ENCODE measurements around the gene SSX2IP. TPM values are rescaled to one million over a fixed set of nuclear protein-coding genes. Genes with fewer than 3 reads are reported as not detected.

Gene SSX2IP
- total and polyA plus RNA-seq, 7 donors, result 2.4 to 57.6 (median 24.7) TPM

DNA sequence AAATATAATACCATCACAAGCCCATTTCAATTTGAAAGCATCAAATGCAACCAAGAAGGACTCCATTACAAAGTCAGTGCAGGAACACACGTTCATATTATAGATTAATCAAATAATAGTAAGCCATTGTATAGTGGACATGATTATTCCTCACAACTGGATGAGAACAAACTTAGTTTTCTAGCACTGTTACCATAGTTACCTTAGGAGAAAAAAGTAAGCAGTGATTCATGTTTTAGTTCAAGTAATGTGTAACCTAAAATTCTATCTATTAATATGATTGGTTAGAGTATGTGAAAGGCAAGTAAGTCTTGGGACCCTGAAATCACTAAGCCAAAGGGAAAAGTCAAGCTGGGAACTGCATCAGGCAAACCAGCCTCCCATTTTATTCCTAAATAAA, 15.2 kb downstream of the SSX2IP start:
- H3K27me3 ChIP-seq, result no peaks in the 10 kb centered on the region
- no peak overlapping the region for H3K4me3 ChIP-seq
- DNase-seq, result no peak
- WGBS, 2 donors, result 14 to 65% methylated on average over 1 of the region's 1 CpG
- intact Hi-C loops (cut with DNase I), result no loop called here
- H3K36me3 ChIP-seq, result no peaks in the 10 kb centered on the region
- no peaks in the 10 kb centered on the region for H3K4me1 ChIP-seq
- TF ChIP-seq, protein P1, sequence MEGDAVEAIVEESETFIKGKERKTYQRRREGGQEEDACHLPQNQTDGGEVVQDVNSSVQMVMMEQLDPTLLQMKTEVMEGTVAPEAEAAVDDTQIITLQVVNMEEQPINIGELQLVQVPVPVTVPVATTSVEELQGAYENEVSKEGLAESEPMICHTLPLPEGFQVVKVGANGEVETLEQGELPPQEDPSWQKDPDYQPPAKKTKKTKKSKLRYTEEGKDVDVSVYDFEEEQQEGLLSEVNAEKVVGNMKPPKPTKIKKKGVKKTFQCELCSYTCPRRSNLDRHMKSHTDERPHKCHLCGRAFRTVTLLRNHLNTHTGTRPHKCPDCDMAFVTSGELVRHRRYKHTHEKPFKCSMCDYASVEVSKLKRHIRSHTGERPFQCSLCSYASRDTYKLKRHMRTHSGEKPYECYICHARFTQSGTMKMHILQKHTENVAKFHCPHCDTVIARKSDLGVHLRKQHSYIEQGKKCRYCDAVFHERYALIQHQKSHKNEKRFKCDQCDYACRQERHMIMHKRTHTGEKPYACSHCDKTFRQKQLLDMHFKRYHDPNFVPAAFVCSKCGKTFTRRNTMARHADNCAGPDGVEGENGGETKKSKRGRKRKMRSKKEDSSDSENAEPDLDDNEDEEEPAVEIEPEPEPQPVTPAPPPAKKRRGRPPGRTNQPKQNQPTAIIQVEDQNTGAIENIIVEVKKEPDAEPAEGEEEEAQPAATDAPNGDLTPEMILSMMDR (IDR thresholded peaks at IDR 0.05), result no peak
- no peak overlapping the region for H3K27ac ChIP-seq
- H3K9me3 ChIP-seq, result no peaks in the 10 kb centered on the region

DNA sequence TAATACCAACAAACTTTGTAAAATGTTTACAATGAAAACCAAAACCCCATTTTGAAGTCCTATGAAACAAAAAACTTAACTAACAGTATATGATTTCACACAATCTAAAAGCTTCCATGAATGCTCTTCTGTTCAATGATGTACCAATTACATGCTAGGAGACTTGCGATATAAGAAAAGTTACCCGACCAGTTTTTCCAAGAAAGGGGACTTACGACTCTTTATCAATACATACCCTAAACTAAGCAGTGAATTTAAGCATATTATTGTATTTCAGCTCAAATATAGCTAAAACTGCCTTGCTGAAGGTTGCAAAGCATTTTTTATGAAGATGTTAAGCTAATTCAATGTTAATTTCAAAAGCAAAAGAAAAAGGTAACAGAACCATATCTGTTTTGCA, 15.6 kb downstream of the SSX2IP start:
- DNase-seq, result no peak
- H3K9me3 ChIP-seq, result no peaks in the 10 kb centered on the region
- 23 to 82% methylated on average over 3 of the region's 3 CpGs for WGBS, 2 donors
- no peaks in the 10 kb centered on the region for H3K27me3 ChIP-seq
- H3K4me1 ChIP-seq, result no peaks in the 10 kb centered on the region
- H3K36me3 ChIP-seq, result no peaks in the 10 kb centered on the region
- intact Hi-C loops (cut with DNase I), result no loop called here
- no peak overlapping the region for H3K4me3 ChIP-seq
- no peak overlapping the region for H3K27ac ChIP-seq
- TF ChIP-seq, protein P1 (IDR thresholded peaks at IDR 0.05), result no peak
- TF ChIP-seq POLR2AphosphoS5 (IDR thresholded peaks at IDR 0.05), result no peak
- no peak for TF ChIP-seq EP300 (IDR thresholded peaks at IDR 0.05)
- TF ChIP-seq POLR2A (IDR thresholded peaks at IDR 0.05), result no peak

DNA sequence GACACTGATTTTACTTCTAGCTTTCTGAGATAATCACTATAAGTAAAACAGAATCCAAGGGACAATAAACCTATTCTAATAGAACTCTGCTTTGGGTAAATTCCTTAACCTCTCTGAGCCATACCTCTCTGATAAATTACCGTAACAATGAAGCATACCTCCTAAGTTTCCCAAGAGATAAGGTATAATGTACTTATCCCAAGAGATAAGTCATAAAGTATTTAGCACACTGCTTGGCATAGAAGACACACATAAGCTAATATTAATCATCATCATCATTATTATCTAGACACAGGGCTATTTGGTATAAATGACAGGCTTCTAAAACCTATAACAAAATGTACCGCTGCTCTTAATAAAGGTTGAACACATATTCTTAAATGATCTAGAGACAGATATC, 16.2 kb downstream of the SSX2IP start:
- intact Hi-C loops (cut with DNase I), result no loop called here
- TF ChIP-seq, protein P1 (IDR thresholded peaks at IDR 0.05), result no peak
- TF ChIP-seq EP300 (IDR thresholded peaks at IDR 0.05), result no peak
- TF ChIP-seq POLR2A (IDR thresholded peaks at IDR 0.05), result no peak
- TF ChIP-seq POLR2AphosphoS5 (IDR thresholded peaks at IDR 0.05), result no peak

DNA sequence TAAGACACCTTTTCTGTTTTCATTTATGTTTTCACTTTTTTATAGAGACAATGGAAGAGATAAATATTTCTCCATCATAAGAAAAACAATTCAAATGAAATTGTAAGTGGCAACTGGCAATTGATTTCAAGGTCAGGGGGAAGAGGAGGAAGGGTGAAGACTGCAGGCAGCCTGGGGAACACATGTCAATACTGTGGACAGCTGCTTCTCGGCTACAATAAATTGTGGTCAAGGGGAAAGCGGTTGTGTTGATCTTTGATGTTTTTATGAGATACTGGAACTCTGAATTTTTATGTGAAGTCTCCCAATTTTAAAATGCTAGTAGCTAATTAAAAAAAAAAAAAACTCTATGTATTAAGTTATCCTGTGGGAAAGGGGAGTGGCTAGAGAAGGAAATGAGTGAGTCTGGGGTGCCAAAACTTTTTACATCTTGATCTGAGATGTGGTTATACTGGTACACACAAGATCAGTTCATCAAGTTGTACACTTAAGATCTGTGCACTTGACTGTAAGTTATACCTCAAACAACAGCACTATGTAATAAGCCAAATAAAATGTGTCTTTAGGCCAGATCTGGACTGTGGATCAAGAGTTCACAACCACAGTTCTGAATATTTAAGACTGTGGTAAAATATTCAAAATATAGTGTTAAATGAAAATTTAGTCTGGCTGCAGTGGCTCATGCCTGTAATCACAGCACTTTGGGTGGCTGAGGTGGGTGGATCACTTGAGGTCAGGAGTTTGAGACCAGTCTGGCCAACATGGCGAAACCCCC, 18.0 kb downstream of the SSX2IP start:
- no peaks in the 10 kb centered on the region for H3K27me3 ChIP-seq
- no peak for TF ChIP-seq POLR2AphosphoS5 (IDR thresholded peaks at IDR 0.05)
- H3K36me3 ChIP-seq, result no peaks in the 10 kb centered on the region
- 85% methylated on average over 3 of the region's 3 CpGs for WGBS, 2 donors
- intact Hi-C loops (cut with DNase I), result no loop called here
- DNase-seq, result no peak
- H3K27ac ChIP-seq, result no peak overlapping the region
- no peak overlapping the region for H3K4me3 ChIP-seq
- H3K9me3 ChIP-seq, result no peaks in the 10 kb centered on the region
- H3K4me1 ChIP-seq, result no peaks in the 10 kb centered on the region

More for the DNA sequence above, 16.2 kb downstream of the SSX2IP start:
- no peaks in the 10 kb centered on the region for H3K36me3 ChIP-seq
- H3K4me1 ChIP-seq, result no peaks in the 10 kb centered on the region
- H3K27me3 ChIP-seq, result no peaks in the 10 kb centered on the region
- no peak overlapping the region for H3K4me3 ChIP-seq
- DNase-seq, result no peak
- WGBS, 2 donors, result 95 to 98% methylated on average over 2 of the region's 2 CpGs
- H3K9me3 ChIP-seq, result no peaks in the 10 kb centered on the region
- no peak overlapping the region for H3K27ac ChIP-seq

DNA sequence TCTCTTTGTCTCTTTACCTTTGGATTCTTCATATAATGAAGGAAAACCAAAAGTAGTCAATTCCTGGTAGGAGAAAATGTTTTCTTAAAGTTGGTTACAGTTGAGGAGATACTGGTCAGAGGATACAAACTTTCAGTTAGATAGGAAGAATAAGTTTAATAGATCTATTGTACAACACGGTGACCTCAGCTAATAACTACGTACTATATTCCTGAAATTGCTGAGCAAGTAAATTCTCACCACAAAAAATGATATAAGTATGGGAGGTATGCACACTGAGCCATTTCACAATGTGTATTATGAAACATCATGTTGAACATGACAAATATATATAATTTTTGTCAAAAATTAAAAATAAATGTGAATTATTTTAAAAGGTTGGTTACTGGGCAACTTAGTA, 20.4 kb downstream of the SSX2IP start:
- DNase-seq, result no peak
- intact Hi-C loops (cut with DNase I), result loop anchor here (5.0 to 10.0 kb wide), 2 partner anchors 82 to 265 kb away; no protein-coding TSS in a partner anchor

More for the DNA sequence above, 20.4 kb downstream of the SSX2IP start:
- H3K27ac ChIP-seq, result no peak overlapping the region
- no peaks in the 10 kb centered on the region for H3K27me3 ChIP-seq
- H3K4me1 ChIP-seq, result no peaks in the 10 kb centered on the region
- H3K9me3 ChIP-seq, result no peaks in the 10 kb centered on the region
- no peak overlapping the region for H3K4me3 ChIP-seq
- no peaks in the 10 kb centered on the region for H3K36me3 ChIP-seq
- no peak for TF ChIP-seq EP300 (IDR thresholded peaks at IDR 0.05)
- no peak for TF ChIP-seq POLR2A (IDR thresholded peaks at IDR 0.05)
- TF ChIP-seq, protein P1 (IDR thresholded peaks at IDR 0.05), result no peak
- TF ChIP-seq POLR2AphosphoS5 (IDR thresholded peaks at IDR 0.05), result no peak
- WGBS, 2 donors, result 95 to 96% methylated on average over 2 of the region's 2 CpGs
